Measurements from ENCODE around the gene GALNT15.

GALNT15 gene

GRCh38 chr3:16174976-16175901, 759 bp downstream of the GALNT15 start:
- Histone ChIP-seq H3K9me3 (ENCODE audit: low read length) (no peaks in the 10 kb centered on the region), H3K4me1 (ENCODE audit: insufficient read depth, low read length) (no peaks in the 10 kb centered on the region), H3K27me3 (ENCODE audit: insufficient read depth, low read length) (peaks cover 35% of the 10 kb centered on the region), H3K36me3 (ENCODE audit: insufficient read depth, low read length) (no peaks in the 10 kb centered on the region), H2AFZ (ENCODE audit: low read depth, low read length) (no peak overlapping the region), H3K4me3 (ENCODE audit: low read length) (no peak overlapping the region)

GRCh38 chr3:16176391-16177030, 2.0 kb downstream of the GALNT15 start:
- Histone ChIP-seq H3K27me3 (ENCODE audit: insufficient read depth, low read length) (peaks cover 35% of the 10 kb centered on the region), H3K4me3 (ENCODE audit: low read length) (no peak overlapping the region), H3K9me3 (ENCODE audit: low read length) (no peaks in the 10 kb centered on the region), H3K4me1 (ENCODE audit: insufficient read depth, low read length) (no peaks in the 10 kb centered on the region), H2AFZ (ENCODE audit: low read depth, low read length) (no peak overlapping the region), H3K36me3 (ENCODE audit: insufficient read depth, low read length) (no peaks in the 10 kb centered on the region)

- peaks cover 35% of the 10 kb centered on the region for H3K27me3 ChIP-seq (ENCODE audit: insufficient read depth, low read length)
- H2AFZ ChIP-seq (ENCODE audit: low read depth, low read length): no peak overlapping the region
- no peaks in the 10 kb centered on the region for H3K36me3 ChIP-seq (ENCODE audit: insufficient read depth, low read length)
- no peak overlapping the region for H3K4me3 ChIP-seq (ENCODE audit: low read length)
- H3K4me1 ChIP-seq (ENCODE audit: insufficient read depth, low read length): no peaks in the 10 kb centered on the region
- no peaks in the 10 kb centered on the region for H3K9me3 ChIP-seq (ENCODE audit: low read length)
Measured at GRCh38 chr3:16177382-16177781, 2.9 kb downstream of the GALNT15 start.

DNA sequence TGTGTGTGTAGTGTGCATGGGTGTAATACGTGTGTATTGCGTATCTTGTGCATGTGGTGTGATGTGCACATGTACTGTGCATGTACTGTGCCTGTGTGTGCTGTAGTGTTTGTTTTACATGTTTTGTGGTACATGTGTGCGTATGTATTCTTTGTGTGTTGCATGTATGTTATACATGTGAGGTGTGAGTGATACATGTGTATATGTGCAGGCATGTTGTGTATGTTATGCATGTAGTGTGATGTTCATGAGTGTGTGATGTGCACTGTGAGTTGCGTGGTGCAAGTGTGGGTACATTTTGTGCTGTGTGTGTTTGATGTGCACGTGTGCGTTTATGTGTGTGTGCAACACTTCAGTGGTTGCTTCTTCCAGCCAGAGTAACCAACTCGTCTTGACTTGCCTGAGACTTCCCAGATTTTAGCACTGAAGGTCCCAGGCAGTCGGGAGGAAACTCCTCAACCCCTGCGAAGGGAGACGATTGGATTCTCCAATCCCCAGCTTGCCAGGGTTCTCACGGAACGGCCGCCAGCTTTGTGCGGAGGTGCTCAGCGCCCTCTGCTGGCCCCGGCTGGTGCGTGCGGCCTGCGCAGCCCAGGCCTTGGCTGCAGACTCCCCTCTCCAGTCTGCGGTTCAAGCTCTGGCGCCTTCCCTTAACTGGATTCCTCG, 3.6 kb downstream of the GALNT15 start:
- H3K4me3 ChIP-seq (ENCODE audit: low read length): no peak overlapping the region
- no peaks in the 10 kb centered on the region for H3K4me1 ChIP-seq (ENCODE audit: insufficient read depth, low read length)

DNA sequence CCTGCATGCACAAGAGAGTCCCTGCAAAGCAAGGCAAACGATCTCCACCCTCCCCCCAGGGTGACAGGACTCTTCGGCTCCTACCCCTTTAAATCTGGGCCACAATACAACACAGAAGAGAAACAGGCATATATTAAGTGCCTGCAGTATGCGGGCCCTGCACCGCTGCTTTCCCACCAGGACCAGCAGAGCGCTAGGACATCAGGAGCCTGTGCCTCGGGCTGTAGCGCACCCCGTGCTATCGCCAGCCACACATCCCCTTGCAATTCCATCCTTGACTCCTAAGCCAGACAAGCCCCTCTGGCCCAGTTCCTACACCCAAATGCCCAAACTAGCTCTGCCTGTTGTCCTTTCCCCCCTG, 4.1 kb downstream of the GALNT15 start:
- no peaks in the 10 kb centered on the region for H3K36me3 ChIP-seq (ENCODE audit: insufficient read depth, low read length)
- peaks cover 27% of the 10 kb centered on the region for H3K27me3 ChIP-seq (ENCODE audit: insufficient read depth, low read length)
- no peaks in the 10 kb centered on the region for H3K9me3 ChIP-seq (ENCODE audit: low read length)
- H3K4me1 ChIP-seq (ENCODE audit: insufficient read depth, low read length): no peaks in the 10 kb centered on the region
- no peak overlapping the region for H2AFZ ChIP-seq (ENCODE audit: low read depth, low read length)
- no peak overlapping the region for H3K4me3 ChIP-seq (ENCODE audit: low read length)

More for the DNA sequence above, 3.6 kb downstream of the GALNT15 start:
- Histone ChIP-seq H3K36me3 (ENCODE audit: insufficient read depth, low read length) (no peaks in the 10 kb centered on the region), H2AFZ (ENCODE audit: low read depth, low read length) (no peak overlapping the region), H3K9me3 (ENCODE audit: low read length) (no peaks in the 10 kb centered on the region), H3K27me3 (ENCODE audit: insufficient read depth, low read length) (peaks cover 32% of the 10 kb centered on the region)

DNA sequence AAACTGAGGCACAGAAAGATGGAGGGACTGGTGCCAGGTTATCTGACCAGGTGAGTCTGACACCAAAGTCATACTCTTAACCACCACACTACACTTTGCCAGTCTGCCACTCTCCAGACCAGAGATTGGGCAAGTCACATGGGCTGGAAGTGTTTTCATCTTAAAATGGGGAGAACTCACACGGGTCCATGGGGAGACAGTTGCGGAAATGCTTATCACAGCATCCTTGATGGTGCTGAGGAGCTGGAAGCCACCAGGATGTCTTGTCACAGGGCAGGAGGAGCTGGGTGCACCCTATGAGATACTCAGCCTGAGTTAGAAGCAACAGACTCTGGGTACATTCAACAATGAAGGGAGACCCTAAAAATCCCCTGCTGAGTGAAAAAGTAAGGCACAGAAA, 4.8 kb downstream of the GALNT15 start:
- Histone ChIP-seq H3K4me3 (ENCODE audit: low read length) (no peak overlapping the region), H3K4me1 (ENCODE audit: insufficient read depth, low read length) (no peaks in the 10 kb centered on the region)

GRCh38 chr3:16179771-16180736, 5.6 kb downstream of the GALNT15 start:
- no peaks in the 10 kb centered on the region for H3K36me3 ChIP-seq (ENCODE audit: insufficient read depth, low read length)
- peaks cover 15% of the 10 kb centered on the region for H3K27me3 ChIP-seq (ENCODE audit: insufficient read depth, low read length)
- H3K4me1 ChIP-seq (ENCODE audit: insufficient read depth, low read length): no peaks in the 10 kb centered on the region
- H2AFZ ChIP-seq (ENCODE audit: low read depth, low read length): no peak overlapping the region
- H3K4me3 ChIP-seq (ENCODE audit: low read length): no peak overlapping the region
- H3K9me3 ChIP-seq (ENCODE audit: low read length): no peaks in the 10 kb centered on the region

More for the DNA sequence above, 4.8 kb downstream of the GALNT15 start:
- Histone ChIP-seq H3K27me3 (ENCODE audit: insufficient read depth, low read length) (peaks cover 23% of the 10 kb centered on the region), H3K36me3 (ENCODE audit: insufficient read depth, low read length) (no peaks in the 10 kb centered on the region), H3K9me3 (ENCODE audit: low read length) (no peaks in the 10 kb centered on the region), H2AFZ (ENCODE audit: low read depth, low read length) (no peak overlapping the region)

DNA sequence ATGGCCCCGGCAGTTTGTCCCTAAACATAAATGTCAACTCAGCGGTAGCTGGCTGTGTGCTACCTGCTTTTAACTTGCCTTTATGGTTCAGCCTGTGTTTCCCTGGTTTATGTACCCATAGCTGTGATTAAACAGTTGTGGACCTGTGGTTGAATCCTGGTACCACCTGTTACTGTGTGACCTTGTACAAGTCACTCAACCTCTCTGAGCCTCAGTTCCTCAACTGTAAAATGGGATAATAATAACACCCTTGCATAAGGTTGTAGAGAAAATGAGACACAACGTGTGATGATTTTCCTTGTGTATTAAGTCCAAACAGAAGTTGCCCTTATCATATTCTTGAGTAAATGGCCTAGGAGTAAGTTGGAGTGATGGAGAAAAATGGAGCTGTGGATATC, 6.3 kb downstream of the GALNT15 start:
- Histone ChIP-seq H3K9me3 (ENCODE audit: low read length) (no peaks in the 10 kb centered on the region), H3K36me3 (ENCODE audit: insufficient read depth, low read length) (no peaks in the 10 kb centered on the region), H3K4me1 (ENCODE audit: insufficient read depth, low read length) (no peaks in the 10 kb centered on the region), H3K27me3 (ENCODE audit: insufficient read depth, low read length) (peaks cover 8% of the 10 kb centered on the region), H3K4me3 (ENCODE audit: low read length) (no peak overlapping the region), H2AFZ (ENCODE audit: low read depth, low read length) (no peak overlapping the region)

DNA sequence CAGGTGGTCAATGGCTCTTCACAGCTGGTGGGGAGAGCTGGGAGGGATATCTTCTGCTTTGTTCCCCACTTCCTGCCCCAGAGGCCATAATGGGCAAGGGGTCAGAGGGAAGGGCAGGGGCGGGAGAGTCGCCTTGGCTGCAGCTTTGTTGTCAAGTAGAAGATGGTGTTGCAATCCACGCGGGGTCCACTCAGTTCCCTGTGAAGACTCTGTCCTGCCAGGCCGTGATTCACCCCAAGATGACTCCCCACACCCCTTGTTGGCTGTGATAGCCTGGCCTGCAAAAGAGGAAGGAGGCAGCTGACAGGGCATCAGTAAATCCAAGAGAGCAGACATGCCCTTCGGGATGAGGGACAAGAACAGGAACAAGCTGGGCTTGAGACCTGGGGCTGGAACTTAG, 6.9 kb downstream of the GALNT15 start:
- Histone ChIP-seq H3K4me3 (ENCODE audit: low read length) (no peak overlapping the region), H3K4me1 (ENCODE audit: insufficient read depth, low read length) (no peaks in the 10 kb centered on the region), H3K36me3 (ENCODE audit: insufficient read depth, low read length) (no peaks in the 10 kb centered on the region), H3K27me3 (ENCODE audit: insufficient read depth, low read length) (peaks cover 4% of the 10 kb centered on the region), H3K9me3 (ENCODE audit: low read length) (no peaks in the 10 kb centered on the region), H2AFZ (ENCODE audit: low read depth, low read length) (no peak overlapping the region)

GRCh38 chr3:16182183-16182582, 7.7 kb downstream of the GALNT15 start:
- Histone ChIP-seq H3K36me3 (ENCODE audit: insufficient read depth, low read length) (no peaks in the 10 kb centered on the region), H3K27me3 (ENCODE audit: insufficient read depth, low read length) (no peaks in the 10 kb centered on the region), H3K9me3 (ENCODE audit: low read length) (no peaks in the 10 kb centered on the region), H2AFZ (ENCODE audit: low read depth, low read length) (no peak overlapping the region), H3K4me1 (ENCODE audit: insufficient read depth, low read length) (no peaks in the 10 kb centered on the region), H3K4me3 (ENCODE audit: low read length) (no peak overlapping the region)

DNA sequence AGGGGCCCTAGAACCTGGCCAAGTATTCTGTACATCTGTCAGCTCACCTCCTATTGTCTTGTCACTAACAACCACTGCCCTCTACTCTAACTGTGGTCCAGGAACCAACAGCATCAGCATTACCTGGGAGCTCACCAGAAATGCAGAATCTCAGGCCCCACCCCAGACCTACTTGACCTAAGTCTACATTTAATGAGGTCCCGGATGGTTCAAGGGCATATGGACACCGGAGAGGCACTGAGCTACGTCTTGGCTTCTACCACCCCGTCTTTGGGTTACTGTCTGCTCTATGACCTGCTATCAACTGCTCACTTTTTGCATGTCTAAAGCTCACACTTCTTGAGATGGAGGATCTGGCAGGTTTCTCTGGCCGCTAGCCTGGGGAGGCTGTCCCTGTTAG, 8.1 kb downstream of the GALNT15 start:
- H3K36me3 ChIP-seq (ENCODE audit: insufficient read depth, low read length): no peaks in the 10 kb centered on the region
- no peaks in the 10 kb centered on the region for H3K9me3 ChIP-seq (ENCODE audit: low read length)
- H3K4me3 ChIP-seq (ENCODE audit: low read length): no peak overlapping the region
- no peak overlapping the region for H2AFZ ChIP-seq (ENCODE audit: low read depth, low read length)
- H3K4me1 ChIP-seq (ENCODE audit: insufficient read depth, low read length): no peaks in the 10 kb centered on the region
- no peaks in the 10 kb centered on the region for H3K27me3 ChIP-seq (ENCODE audit: insufficient read depth, low read length)

DNA sequence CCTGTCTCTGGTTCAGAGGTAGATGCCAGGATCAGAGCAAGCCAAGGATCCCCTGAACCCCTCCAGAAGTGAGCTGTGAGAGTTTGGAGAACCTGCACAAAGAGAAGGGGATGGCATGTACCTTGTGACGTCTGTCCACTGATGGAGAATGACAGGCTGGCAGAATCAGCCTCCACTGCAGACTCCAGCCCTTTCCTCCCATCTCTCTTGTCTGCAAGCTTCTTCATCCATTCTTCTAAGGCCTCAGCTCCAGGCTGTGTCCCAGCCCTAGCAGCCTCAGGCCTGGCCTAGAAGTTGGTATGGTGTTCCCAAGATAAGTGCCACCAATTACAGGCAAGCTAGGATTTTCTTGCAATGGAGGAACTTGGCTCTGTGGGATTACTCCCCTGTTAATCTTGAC, 8.6 kb downstream of the GALNT15 start:
- Histone ChIP-seq H3K4me3 (ENCODE audit: low read length) (no peak overlapping the region), H3K4me1 (ENCODE audit: insufficient read depth, low read length) (no peaks in the 10 kb centered on the region), H3K27me3 (ENCODE audit: insufficient read depth, low read length) (no peaks in the 10 kb centered on the region), H3K9me3 (ENCODE audit: low read length) (no peaks in the 10 kb centered on the region), H3K36me3 (ENCODE audit: insufficient read depth, low read length) (no peaks in the 10 kb centered on the region), H2AFZ (ENCODE audit: low read depth, low read length) (no peak overlapping the region)
